Adrenal gland (tissue), 5 donors: ENCODE data around the gene RHBDL1.

ENCODE experiments used
- CTCF ChIP-seq, 6 experiments: fragments of 450-650 bp in 4 of 6; fragments of 200-600 bp in 2 of 6; sonication (generic) in 1 of 6; IDR thresholded peaks; 1 replicate in 5 of 6; 2 replicates in 1 of 6; pipeline versions ENCODE4 v1.5.1 to v1.8.0; 2016 to 2021; ENCODE audit warnings: antibody characterized with exemption in 6 of 6, mild to moderate bottlenecking in 2 of 6, moderate library complexity in 1 of 6
- POLR2A ChIP-seq, 2 donors: fragments of 450-650 bp; IDR thresholded peaks; one replicate each; pipeline ENCODE4 v1.6.1; 2017; ENCODE audit warnings: antibody characterized with exemption in 2 of 2, mild to moderate bottlenecking in 2 of 2, moderate library complexity in 1 of 2
- donor health status: DM: no; HTN: no; CAD: no.

GRCh38 chr16:707062-707538 is 31.6 kb downstream of the RHBDL1 start:
- TF ChIP-seq CTCF (IDR thresholded peaks at IDR 0.05), result no peak
- no peak for TF ChIP-seq POLR2A (IDR thresholded peaks at IDR 0.05)
